Measurements from ENCODE around the gene OR2C3.

Gene OR2C3

DNA sequence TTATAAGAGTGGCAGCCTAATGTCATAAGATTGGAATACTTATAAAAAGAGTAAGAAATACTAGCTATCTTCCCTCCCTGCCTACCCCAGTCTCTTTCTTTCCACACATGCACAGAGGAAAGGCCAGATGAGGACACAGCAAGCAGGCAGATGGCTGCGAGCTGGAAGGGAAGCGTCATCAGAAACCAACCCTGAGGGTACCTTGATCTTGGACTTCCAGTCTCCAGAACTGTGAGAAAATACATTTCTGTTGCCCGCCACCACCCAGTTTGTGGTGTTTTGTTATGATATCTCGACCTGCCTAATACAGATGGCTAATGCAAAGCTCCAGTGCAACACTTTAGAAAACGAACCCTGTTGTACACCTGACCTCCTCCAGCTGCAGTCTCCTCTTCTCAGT lies 2.3 kb upstream of the OR2C3 start:
- H3K27ac ChIP-seq: no peak overlapping the region
- no peak overlapping the region for H3K9ac ChIP-seq
- no peak overlapping the region for H3K4me2 ChIP-seq (ENCODE audit: low read length)
- no peaks in the 10 kb centered on the region for H3K36me3 ChIP-seq (ENCODE audit: control insufficient read depth, insufficient read depth, low read length)
- TF ChIP-seq, protein P1, sequence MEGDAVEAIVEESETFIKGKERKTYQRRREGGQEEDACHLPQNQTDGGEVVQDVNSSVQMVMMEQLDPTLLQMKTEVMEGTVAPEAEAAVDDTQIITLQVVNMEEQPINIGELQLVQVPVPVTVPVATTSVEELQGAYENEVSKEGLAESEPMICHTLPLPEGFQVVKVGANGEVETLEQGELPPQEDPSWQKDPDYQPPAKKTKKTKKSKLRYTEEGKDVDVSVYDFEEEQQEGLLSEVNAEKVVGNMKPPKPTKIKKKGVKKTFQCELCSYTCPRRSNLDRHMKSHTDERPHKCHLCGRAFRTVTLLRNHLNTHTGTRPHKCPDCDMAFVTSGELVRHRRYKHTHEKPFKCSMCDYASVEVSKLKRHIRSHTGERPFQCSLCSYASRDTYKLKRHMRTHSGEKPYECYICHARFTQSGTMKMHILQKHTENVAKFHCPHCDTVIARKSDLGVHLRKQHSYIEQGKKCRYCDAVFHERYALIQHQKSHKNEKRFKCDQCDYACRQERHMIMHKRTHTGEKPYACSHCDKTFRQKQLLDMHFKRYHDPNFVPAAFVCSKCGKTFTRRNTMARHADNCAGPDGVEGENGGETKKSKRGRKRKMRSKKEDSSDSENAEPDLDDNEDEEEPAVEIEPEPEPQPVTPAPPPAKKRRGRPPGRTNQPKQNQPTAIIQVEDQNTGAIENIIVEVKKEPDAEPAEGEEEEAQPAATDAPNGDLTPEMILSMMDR (IDR thresholded peaks at IDR 0.05): no peak
- no peaks in the 10 kb centered on the region for H3K27me3 ChIP-seq (ENCODE audit: control insufficient read depth, insufficient read depth, low read length)
- no peak overlapping the region for H2AFZ ChIP-seq
- H3K79me2 ChIP-seq: no peaks in the 10 kb centered on the region
- no peaks in the 10 kb centered on the region for H3K9me3 ChIP-seq (ENCODE audit: control insufficient read depth, low read length)
- no peak overlapping the region for H3K4me3 ChIP-seq (ENCODE audit: low read depth, low read length)
- H3K4me1 ChIP-seq: no peaks in the 10 kb centered on the region

DNA sequence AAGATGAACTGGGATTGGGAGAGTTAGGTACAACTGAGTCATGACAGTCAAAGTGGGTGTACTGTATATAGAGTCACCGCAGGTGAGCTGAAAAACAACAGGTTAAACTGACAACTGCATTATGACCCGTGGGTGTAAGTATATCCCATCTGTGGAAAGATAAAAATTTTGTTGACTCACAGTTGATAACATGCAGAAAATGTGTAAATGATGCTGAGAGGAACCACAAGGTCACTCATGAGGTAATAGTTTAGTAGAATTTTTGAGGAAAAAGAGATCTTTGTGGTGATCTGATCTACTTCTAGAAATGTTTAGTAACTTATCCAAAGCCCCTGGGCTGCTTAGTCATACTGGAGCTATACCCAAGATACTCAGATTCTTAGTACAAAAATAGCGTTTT lies 838 bp downstream of the OR2C3 start:
- Histone ChIP-seq H3K79me2 (no peaks in the 10 kb centered on the region), H3K9me3 (ENCODE audit: control insufficient read depth, low read length) (no peaks in the 10 kb centered on the region), H3K4me3 (ENCODE audit: low read depth, low read length) (no peak overlapping the region), H3K9ac (no peak overlapping the region), H2AFZ (no peak overlapping the region), H3K36me3 (ENCODE audit: control insufficient read depth, insufficient read depth, low read length) (no peaks in the 10 kb centered on the region), H3K27ac (no peak overlapping the region), H3K27me3 (ENCODE audit: control insufficient read depth, insufficient read depth, low read length) (no peaks in the 10 kb centered on the region), H3K4me1 (no peaks in the 10 kb centered on the region), H3K4me2 (ENCODE audit: low read length) (no peak overlapping the region)
- TF ChIP-seq, protein P1 (IDR thresholded peaks at IDR 0.05): no peak

DNA sequence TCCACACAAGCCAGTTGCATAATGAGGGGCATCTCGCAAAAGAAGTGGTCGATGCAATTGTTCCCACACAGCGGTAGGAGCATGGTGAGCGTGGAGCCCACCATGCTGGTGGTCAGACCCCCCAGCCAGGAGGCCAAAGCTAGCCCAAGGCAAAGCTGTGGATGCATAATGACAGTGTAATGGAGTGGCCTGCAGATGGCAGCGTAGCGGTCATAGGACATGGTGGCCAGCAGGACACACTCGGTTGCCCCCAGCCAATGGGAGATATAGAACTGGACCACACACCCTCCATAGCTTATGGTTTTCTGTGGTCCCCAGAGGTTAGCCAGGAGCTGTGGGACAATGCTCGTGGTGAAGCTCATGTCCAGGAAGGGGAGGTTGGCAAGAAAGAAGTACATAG lies 4.3 kb downstream of the OR2C3 start:
- H3K9me3 ChIP-seq (ENCODE audit: control insufficient read depth, low read length): no peaks in the 10 kb centered on the region
- no peak overlapping the region for H3K4me2 ChIP-seq (ENCODE audit: low read length)
- no peaks in the 10 kb centered on the region for H3K36me3 ChIP-seq (ENCODE audit: control insufficient read depth, insufficient read depth, low read length)
- no peaks in the 10 kb centered on the region for H3K4me1 ChIP-seq
- TF ChIP-seq, protein P1 (IDR thresholded peaks at IDR 0.05): no peak
- H3K27ac ChIP-seq: no peak overlapping the region
- no peak overlapping the region for H3K4me3 ChIP-seq (ENCODE audit: low read depth, low read length)
- no peak overlapping the region for H2AFZ ChIP-seq
- no peaks in the 10 kb centered on the region for H3K79me2 ChIP-seq
- no peak overlapping the region for H3K9ac ChIP-seq
- H3K27me3 ChIP-seq (ENCODE audit: control insufficient read depth, insufficient read depth, low read length): no peaks in the 10 kb centered on the region

DNA sequence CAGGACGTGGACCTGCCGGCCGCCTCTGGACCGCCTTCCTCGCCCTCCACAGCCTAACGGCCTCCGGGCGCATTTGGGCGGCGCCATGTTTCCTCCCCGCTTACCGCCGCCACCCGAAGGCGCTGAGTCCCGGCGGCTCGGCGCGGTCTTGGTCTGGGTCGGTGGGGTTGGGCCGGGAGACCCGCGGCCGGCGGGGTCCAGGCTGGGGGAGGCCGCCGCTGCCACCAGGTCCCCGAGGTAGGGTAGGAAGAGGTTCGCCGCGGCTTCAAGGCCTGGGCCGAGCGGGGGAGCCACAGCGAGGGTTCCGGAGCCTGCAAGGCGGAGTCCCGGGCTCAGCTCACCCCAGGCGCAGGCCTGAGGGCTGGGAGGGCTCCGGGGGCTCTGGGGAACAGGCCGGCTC lies 5.5 kb downstream of the OR2C3 start:
- no peaks in the 10 kb centered on the region for H3K79me2 ChIP-seq
- TF ChIP-seq, protein P1 (IDR thresholded peaks at IDR 0.05): no peak
- no peaks in the 10 kb centered on the region for H3K9me3 ChIP-seq (ENCODE audit: control insufficient read depth, low read length)
- H3K9ac ChIP-seq: no peak overlapping the region
- no peak overlapping the region for H3K4me2 ChIP-seq (ENCODE audit: low read length)
- H3K27ac ChIP-seq: no peak overlapping the region
- H2AFZ ChIP-seq: no peak overlapping the region
- no peaks in the 10 kb centered on the region for H3K36me3 ChIP-seq (ENCODE audit: control insufficient read depth, insufficient read depth, low read length)
- H3K4me3 ChIP-seq (ENCODE audit: low read depth, low read length): no peak overlapping the region
- H3K4me1 ChIP-seq: no peaks in the 10 kb centered on the region
- H3K27me3 ChIP-seq (ENCODE audit: control insufficient read depth, insufficient read depth, low read length): no peaks in the 10 kb centered on the region

DNA sequence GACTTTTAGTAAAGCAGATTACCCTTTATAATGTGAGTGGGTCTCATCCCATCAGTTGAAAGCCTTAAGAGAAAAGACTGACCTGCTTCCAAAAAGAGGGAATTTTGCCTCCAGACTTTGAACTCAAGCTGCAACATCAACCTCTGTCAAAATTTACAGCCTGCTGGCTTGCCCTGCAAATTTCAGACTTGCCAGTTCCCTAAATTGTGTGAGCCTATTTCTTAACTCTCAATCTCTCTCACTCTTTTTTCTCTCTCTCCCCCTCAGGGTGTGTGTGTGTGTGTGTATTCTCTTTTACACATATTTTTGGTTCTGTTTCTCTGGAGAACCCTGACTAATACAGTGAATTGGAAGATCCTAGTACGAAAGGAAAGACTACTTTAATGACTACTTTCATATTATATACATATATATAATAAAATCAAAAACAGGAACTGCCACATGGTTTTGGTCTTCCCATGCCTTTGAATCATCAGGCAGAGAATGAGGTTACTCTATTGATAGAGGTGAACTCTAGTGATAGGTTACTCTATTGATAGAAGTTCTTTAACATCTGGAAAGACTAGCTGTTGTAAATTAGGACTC lies 6.4 kb downstream of the OR2C3 start:
- Histone ChIP-seq H3K4me3 (ENCODE audit: low read depth, low read length) (no peak overlapping the region), H3K9ac (no peak overlapping the region), H3K79me2 (no peaks in the 10 kb centered on the region), H3K27me3 (ENCODE audit: control insufficient read depth, insufficient read depth, low read length) (no peaks in the 10 kb centered on the region), H3K27ac (no peak overlapping the region), H3K4me2 (ENCODE audit: low read length) (no peak overlapping the region), H3K4me1 (no peaks in the 10 kb centered on the region), H3K36me3 (ENCODE audit: control insufficient read depth, insufficient read depth, low read length) (no peaks in the 10 kb centered on the region), H2AFZ (no peak overlapping the region), H3K9me3 (ENCODE audit: control insufficient read depth, low read length) (no peaks in the 10 kb centered on the region)
- TF ChIP-seq, protein P1 (IDR thresholded peaks at IDR 0.05): no peak
